Left renal pelvis (tissue), 4 donors: Measurements from ENCODE around the gene PNMA3. TPM values are rescaled to one million over a fixed set of nuclear protein-coding genes. Genes with fewer than 3 reads are reported as not detected.
"Not testable (repeated sequence)": the region's sequence is repeated elsewhere in the genome, so short reads cannot be mapped to it uniquely, and the experiment has no call there.

Experiments
- DNase-seq, 4 donors: peaks; one replicate each; pipeline ENCODE4 v3.0.0-alpha.2; 2013; ENCODE audit warnings: low read depth in 4 of 4, low spot score in 3 of 4
- polyA plus RNA-seq, 4 donors: library from polyadenylated mRNA; unstranded; fragments of 120-200 nt; gene quantifications; one replicate each; pipeline ENCODE4 v1.2.1, GENCODE V29; 2013; ENCODE audit not compliant: insufficient read length in 4 of 4

PNMA3 gene
- polyA plus RNA-seq, 4 donors, result 2.2 to 32.6 (median 23.4) TPM

DNA sequence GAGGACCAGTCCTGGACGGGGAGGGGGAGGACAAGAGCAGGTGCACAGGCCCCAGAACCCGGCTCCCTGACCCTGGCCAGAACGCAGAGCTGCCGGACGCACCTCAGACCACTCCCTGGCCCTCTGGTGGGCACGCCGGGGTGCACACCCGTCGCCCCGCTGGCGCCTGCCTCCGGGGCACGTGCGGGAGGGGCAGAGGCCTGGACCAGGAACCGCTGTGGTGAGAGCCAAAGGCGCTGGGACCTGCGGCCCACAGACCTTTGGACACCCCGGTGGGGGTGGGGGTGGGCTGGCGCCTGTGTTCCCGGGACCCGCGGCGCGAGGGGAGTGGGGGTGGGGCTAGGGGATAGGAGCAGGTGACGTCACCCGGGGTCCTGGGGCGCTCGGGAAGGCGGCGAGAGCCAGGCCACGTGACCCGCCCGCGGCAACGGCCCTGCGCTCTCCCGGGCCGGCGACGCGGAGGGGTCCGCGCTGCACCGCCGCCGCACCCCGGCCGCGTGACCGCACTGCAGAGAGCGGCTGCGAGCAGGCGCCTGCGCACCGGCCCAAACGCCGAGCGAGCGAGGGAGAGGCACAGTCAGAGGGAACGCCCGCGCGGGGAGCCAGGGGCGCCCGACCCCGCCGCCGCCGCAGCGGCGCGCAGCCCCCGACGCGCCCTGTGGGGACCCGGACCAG is 15.8 kb downstream of the PNMA3 start, which contains the start of gene PNMA6A:
TSS of gene PNMA6A (plus strand) at position 546 of the 675 bp plus-strand sequence. CDS start 609 bp downstream, outside the sequence.
- not testable (repeated sequence) for DNase-seq

GRCh38 chrX:153073331-153073730 is 17.1 kb downstream of the PNMA3 start:
- not testable (repeated sequence) for DNase-seq

DNA sequence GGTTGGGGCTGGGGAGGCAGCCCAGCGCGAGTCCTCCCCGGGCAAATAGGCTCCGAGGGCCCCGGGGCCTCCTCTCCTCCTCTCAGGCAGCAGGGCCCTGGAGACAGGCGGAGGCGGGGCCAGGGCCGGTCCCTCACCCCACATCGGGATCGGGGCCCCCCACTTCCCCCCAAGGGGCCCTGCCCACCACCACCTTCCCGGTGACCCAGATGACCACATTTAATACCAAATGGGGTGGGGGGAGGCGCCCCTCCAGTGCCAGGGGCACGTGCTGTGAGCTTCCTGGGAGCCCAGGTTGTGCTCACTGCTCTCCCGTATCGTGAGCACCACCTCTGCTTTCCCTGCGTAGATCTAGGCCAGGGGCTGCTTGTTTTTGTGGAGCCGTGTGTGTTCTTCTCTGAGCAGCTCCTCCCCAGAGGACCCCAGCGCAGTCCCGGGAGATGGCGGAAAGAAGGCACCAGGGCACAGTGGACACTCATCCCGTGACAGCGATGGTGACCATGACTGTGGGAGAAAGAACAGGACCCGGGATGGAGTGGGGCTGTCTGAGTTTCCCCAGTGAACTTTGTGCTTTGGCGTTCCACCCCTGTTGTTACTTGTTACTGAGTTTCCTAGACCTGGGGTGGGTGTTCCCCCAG is 18.1 kb downstream of the PNMA3 start:
- DNase-seq, result no peak

DNA sequence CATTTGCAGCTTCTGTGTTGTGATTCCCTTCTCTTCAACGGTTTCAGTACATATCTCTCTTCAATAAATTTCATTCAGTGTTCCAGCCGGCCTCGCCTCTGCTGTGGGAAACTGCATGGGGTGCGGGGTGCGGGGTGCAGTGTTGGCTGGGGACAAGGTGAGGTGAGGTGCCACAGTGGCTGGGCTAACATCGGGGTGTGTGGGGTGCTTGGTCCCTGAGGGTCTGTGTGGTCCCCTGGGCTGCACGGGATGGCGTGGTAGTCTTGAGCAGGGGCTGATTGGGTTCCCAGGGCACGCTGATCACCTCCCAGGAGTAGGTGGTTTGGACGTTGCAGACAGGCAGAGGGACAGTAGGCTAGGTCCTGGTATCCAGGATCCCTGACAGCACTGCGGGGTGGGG is 18.7 kb downstream of the PNMA3 start:
- no peak for DNase-seq

DNA sequence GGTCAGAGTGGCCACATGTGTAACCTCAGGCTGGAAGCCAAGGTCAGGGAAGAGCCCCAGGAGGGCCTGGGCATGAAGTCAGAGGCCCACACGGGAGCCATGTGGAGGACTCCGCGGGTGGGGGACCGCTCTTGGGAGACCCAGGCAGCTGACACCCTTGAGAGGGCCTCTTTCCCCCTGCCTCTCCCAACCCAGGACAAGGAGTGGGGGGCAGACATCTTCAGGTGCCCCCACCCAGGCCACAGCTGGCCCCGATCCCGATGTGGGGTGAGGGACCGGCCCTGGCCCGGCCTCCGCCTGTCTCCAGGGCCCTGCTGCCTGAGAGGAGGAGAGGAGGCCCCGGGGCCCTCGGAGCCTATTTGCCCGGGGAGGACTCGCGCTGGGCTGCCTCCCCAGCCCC is 19.1 kb downstream of the PNMA3 start:
- no peak for DNase-seq

- not testable (repeated sequence) for DNase-seq
Measured at GRCh38 chrX:153077437-153078135, 21.3 kb downstream of the PNMA3 start.

DNA sequence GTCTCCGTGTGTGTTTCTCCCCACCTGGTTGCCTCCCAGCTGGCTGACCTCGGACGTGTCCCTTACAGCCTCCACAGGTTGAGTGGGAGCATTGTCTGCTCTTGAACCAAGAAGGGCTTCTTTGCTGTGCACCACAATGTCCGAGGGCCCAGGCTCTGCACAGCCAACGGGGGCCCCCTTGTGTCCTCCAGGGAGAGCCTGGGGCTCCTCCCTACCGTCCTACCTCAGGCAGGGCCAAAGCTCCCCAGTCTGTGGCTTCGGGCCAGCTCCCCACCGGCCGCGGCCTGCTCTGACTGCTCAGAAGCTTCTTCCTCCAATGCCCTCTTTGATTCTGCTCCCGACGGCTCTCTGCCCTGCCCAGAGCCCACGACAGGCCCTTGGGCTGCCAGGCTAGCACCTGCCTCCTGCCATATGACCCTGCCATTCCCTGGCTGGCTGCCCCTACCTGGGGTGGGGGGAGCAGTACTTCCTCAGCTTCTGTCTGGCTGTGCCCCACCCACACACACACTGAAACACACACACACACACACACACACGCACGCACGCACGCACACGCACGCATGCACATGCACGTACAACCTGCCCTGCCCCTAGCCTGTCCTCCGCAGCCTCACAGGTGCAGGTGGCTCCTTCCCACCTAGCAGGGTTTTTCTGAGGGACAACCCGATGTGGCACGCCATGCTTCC is 27.1 kb downstream of the PNMA3 start:
- DNase-seq, result not testable (repeated sequence)

DNA sequence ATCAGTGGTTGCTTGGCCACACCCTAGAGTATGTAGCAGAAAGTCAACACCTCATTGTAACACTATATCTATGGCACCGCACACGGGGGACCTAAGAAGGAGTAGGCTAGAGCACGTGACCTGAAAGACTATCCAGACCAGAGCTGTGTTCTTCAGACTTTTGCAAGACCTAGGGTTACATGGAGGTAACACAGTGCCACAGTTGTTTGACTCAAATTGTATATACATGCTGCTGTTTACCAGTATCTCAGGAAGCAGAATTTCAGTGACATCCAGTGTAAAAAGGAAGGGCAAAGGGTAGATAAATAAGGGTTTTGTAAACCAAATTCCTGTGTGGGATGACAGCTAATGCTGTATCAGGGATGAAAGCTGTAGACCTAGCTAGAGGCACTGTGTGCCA is 46.1 kb downstream of the PNMA3 start:
- DNase-seq, result no peak

DNA sequence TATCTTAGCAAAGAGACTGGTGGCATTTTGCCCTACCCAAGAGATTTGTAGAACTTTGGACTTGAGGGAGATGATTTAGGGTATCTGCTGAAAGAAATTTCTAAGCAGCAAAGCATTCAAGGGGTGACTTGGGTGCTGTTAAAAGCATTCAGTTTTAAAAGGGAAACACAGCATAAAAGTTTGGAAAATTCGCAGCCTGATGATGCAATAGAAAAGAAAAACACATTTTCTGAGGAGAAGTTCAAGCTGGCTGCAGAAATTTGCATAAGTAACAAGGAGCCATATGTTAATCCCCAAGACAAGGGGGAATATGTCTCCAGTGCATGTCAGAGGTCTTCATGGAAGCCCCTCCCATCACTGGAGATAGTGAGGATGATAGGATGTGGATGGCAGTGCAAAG is 48.7 kb downstream of the PNMA3 start:
- not testable (repeated sequence) for DNase-seq

DNA sequence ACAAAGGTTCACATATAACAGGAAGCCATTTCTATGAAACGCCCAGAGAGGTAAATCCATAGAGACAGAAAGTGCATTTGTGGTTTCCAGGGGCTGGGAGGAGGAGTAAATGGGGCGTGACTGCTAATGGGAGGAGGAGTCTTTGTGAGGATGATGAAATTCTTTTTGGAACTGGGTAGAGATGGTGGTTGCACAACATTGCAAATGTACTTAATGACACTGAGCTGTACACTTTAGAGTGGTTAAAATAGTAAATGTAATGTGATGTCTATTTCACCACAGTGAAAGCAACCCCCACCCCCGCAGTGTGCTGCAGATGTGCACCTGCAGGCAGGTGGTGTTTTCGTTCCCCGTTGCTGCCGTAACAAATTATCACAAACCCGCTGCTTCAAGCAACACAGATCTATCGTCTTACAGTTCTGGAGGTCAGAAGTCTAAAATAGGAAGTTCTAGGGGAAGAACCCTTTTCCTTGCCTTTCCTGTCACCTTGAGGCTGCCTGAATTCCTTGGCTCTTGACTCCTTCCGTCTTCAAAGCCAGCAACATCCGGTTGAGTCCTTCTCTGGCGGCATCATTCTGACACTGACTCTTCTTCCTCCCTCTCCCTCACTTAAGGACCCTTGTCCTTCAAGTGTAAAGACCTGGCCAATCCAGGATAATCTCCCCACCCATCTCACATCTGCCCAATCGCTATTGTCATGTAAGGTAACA is 50.0 kb downstream of the PNMA3 start:
- DNase-seq, result not testable (repeated sequence)

Other genes with a start within 250 kb of the PNMA3 start
- 100 to 1,000 TPM in 3 of 4 donors, 10 to 100 TPM in 1; 74.6 to 141 (median 113) TPM for gene CETN2, start 225.7 kb upstream of the PNMA3 start, polyA plus RNA-seq
- 10 to 100 TPM; 20.1 to 33.7 (median 27.5) TPM for gene NSDHL, start 225.4 kb upstream of the PNMA3 start, polyA plus RNA-seq
- gene ZNF185, start 158.4 kb upstream of the PNMA3 start, polyA plus RNA-seq, result 10 to 100 TPM; 35.3 to 54.9 (median 43.0) TPM
- gene PNMA5, start 62.4 kb upstream of the PNMA3 start, polyA plus RNA-seq, result under 1 TPM in 3 of 4 donors, not detected in 1; 0.07 to 0.36 (median 0.12) TPM
- gene PNMA6A, start 16.0 kb downstream of the PNMA3 start, polyA plus RNA-seq, result 10 to 100 TPM in 2 of 4 donors, 1 to 10 TPM in 2; 6.1 to 12.9 (median 8.5) TPM
- not detected for gene MAGEA1, start 122.8 kb downstream of the PNMA3 start, polyA plus RNA-seq